Stimulated activated CD8-positive, alpha-beta memory T cell treated with anti-CD3 and anti-CD28 coated beads, Interleukin-15, amount 100 ng/mL, for 48 hours (primary cell): ENCODE results near the gene PAX5.

Experiments
- DNase-seq, 2 donors: peaks; one replicate each; pipeline ENCODE4 v3.0.0-alpha.2; 2020; ENCODE audit warnings: low read depth in 2 of 2

PAX5 gene

DNA sequence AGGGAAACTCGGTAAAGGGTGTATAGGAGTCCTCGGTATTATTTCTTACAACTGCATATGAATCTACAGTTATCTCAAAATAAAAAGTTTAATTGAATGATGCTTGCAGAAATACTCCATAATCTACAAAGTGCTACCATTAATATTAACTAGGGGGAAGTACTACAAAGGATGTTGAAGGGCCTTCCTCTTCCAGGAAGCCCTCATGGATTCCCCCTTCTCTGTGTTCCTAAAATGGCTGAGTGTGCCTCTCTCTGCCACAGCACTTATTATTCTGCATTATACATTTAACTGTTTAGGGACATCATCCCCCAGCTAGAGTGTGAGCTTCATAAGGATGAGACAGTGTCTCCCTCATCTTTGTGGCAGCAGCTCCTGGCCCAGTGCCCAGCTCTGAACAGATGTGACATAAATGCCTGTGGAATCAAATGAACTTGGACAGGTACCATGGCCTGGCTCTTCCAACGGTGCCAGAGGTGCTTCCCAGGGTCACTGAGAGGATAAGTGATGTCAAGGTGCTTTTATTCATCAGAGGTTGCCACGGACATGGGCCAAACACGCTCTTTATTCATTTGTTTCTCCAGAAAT is 99.5 kb downstream of the PAX5 start:
- DNase-seq = no peak

GRCh38 chr9:36933676-36934215 is 100.3 kb downstream of the PAX5 start:
- no peak for DNase-seq

- no peak for DNase-seq
These were observed 101.9 kb downstream of the PAX5 start for GRCh38 chr9:36932198-36932597.

DNA sequence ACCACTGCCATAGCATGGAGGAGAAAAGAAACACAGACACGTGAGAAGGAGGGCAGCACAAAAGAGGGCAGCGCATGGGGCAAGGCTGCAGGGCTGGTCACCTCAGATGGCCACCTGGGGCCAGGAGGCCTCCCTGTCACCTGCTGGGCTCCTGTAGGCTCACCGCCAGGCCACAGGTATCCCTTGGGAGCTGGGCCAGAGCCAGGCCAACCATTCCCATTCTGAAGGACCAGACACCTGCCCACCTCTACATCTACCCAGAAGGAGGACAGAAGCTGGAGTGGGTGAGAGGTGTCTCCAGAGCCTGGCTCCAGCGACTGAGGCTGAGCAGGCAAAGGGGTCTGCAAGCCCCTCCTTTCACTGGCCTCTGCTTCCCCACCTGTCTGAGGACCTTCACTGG is 103.1 kb downstream of the PAX5 start:
- DNase-seq = no peak

GRCh38 chr9:36929350-36929675 is 104.8 kb downstream of the PAX5 start:
- DNase-seq = no peak

DNA sequence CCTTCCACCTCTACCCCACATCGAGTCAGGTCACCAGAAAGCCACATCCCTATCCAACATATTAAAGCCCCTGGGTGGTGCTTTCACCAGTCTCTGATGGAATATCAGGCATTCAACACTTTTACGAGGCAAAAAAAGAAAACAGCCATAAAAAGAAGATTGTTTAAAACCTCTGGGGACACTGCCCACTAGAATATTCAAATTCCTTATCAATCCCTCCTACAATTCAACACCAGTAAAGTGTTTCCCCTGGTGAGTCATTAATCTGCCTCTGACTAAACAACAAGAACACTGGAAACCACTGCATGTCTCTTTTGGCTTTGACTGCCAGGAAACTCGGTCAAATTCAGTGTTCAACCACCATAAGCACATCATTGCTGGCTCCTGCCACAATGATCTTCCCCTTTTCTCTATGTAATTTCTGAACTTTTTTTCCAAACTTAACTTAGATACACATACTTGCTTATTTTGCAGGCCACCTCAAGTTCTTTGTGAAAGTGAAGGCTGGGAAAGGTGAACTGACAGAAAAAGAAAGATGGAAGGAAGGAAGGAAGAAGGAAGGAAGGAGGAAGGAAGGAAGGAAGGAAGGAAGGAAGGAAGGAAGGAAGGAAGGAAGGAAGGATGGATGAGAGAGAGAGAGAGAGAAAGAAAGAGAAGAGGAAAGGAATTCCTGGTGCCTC is 105.3 kb downstream of the PAX5 start:
- no peak for DNase-seq

DNA sequence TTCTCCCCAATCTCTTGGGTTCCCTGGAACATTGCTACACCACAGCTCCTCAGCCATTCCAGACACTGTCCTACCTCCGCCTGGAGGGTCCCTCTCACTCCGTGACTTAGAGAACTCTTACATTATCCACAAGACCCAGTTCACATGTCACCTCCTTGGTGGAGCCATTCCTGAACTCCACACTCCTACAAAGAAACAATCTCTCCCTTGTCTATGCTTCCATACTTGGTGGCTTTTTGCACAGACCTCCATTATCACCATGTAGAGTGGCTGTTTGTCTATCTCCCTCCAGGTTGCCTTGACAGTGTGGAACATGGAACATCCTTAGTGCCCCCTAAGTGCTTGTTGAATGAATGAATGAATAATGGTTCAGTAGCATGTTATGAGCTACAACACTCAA is 105.9 kb downstream of the PAX5 start:
- no peak for DNase-seq

- DNase-seq = no peak
These were observed 109.2 kb downstream of the PAX5 start for GRCh38 chr9:36924757-36925432.

- DNase-seq = no peak
These were observed 110.0 kb downstream of the PAX5 start for GRCh38 chr9:36924071-36924470.

DNA sequence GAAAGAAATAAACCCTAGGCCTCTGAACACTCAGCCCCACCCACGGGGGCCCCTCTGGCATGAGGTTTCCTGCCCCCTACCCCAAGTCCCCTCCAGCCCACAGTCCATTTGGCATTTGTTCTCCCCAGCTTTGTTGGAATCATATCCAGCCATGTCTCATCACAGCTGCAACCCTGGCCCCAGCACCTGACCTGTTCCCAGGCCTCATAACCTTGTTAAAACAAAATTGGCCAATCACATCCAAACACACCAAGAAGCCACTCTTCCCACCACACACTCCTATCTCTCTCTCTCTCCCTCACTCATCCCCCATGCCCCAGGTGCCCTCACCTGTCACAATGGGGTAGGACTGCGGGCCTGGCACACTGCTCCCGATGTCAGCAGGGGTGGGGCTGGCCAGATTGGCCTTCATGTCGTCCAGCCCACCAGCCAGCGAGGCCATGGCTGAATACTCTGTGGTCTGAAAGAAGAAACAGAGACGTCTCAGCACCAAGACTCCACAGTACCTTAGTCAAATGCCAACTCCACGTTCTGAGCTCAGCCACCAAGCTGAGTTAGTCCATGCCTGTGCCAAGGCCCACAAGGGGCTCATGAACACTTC is 110.9 kb downstream of the PAX5 start:
- DNase-seq = no peak

GRCh38 chr9:36922548-36922947 is 111.5 kb downstream of the PAX5 start:
- no peak for DNase-seq

DNA sequence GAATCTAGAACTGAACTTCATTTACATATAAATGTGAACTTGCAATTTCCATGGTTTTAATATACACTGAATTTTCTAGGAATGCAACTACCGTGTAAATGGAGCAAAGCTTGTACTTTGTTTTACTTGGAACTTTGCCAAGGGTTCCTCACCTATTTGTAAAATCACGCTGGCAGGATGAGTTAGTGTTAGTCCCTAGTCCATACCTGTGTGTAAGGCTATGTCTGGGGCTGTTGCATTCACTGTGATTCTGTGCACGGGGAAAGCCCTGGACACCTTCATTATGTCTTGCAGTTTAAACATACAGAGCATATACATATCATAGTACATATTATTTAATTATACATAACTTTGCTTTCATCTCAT is 119.9 kb downstream of the PAX5 start:
- DNase-seq = no peak

DNA sequence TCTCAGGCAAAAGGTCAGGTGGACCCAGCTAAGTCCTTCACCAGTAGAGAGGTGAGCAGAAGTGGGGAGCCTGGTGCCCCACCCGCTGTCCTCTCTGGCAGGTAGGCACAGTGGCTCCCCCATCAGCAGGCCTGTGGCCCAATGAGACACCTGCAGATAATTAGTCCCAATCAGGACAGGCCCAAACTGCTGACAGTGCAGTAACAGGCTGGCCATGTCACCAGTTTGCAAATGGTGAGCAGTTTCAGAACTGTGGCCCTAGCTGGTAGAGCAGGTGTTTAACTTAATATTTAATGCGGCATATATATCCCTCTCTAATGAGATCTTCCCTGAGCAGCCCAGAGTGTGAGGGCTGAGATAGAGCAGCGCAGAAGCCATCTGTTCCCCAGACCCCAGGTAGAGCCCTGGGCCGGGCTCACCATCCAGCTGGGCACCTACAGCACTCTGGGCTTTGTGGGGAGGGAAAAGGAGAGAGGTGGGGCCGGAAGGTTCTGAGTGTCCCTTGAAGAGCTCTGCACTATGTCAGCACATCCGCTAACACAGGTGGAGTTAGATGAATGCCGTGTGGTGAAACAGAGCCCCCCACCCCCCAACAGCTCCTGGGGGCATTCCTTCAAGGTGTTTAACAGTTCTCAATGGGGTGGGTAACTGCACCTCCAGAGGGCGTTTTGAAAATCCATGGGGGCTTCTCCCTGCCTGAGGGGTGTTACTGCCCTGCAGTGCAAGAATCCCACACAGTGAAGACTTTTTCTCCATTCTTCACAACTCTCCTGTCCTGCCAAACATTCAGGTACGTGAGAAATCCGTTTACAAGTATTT is 120.5 kb downstream of the PAX5 start:
- no peak for DNase-seq

DNA sequence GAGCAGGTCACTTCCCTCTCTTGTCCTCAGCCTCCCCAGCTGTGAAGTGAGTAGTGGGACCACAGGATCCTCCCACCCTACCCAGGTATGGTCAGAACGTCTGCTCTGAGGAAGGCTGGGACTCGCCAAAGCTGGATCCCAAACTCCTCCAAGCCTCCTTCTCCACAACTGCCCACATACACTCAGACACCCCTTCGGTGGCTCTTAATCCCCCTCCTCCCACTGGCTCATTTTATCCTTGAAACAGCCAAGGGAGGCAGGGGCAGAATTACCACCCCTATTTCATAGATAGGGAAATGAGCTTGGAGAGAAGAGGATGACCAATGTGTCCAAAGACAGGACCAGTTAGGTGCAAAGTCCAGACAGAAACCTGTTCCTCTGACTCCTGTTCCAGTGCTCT is 121.4 kb downstream of the PAX5 start:
- no peak for DNase-seq

- DNase-seq = no peak
These were observed 122.3 kb downstream of the PAX5 start for GRCh38 chr9:36911601-36912412.

DNA sequence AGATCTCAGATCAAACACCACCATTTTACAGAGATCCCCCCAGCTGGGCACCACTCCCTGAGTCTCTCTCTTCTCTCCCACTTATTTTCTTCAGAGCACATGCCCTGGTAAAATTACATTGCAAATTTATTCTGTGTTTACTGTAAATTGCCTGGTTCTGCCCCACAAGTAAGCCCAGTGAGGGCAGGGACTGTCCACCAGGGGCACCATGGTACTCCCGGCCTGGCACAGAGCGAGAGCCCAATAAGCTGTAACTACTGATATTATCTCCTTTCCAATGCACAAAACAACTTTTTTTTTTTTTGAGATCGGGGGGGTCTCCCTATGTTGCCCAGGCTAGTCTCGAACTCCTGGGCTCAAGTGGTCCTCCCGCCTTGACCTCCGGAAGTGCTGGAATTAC is 123.0 kb downstream of the PAX5 start:
- DNase-seq = no peak

GRCh38 chr9:36906492-36906891 is 127.6 kb downstream of the PAX5 start:
- DNase-seq = no peak

DNA sequence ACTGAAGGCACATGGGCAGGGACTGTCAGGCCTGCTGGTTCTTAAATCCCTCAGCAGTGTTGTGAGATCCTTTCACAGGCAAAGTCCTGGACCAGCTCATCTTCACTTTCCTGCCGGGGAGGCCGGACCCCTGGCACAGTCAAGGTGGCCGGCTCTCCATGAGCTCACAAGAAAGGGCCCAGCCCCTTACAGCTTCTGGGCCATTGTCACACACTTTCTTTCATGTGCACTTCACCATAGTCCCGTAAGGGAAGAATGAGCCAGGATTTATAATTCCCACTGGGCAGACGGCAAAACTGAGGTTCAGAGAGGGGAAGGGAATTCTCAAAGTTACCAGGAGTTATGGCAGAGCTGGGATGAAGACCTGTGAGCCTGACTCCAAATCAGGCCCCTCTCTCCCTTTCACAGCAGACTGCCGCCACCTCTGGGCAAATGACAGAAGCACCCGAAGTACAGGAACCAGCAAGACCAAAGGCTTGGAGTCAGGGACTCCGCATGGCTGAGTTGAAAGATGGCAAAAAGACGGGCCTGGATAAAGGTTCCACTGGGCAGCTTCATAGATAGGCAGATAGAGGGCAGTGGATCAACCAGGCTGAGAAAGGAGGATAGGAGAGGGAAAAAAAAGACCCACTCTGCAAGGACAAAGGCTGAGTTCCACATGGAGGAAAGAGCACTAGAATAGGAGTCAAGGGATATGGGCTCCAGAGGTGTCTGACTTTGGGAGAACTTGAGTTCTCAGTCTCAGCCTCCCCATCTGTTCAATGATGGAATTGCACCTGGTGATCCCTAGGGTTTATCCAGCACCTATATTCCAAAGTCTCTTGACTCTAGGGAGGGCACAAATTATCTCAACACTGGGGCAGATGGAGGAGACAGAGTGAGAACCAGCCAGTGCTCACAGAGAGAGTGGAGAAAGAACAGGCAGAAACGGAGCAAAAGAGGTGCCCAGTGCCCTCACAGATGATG is 128.7 kb downstream of the PAX5 start:
- DNase-seq = no peak

- DNase-seq = peak; percentile 58 to 69
These were observed 130.3 kb downstream of the PAX5 start for GRCh38 chr9:36903541-36904435.
